IMR-90 (cell line): Measurements from ENCODE around the gene RASSF8. TPM values are rescaled to one million over a fixed set of nuclear protein-coding genes. Genes with fewer than 3 reads are reported as not detected.

Source experiments
- ATAC-seq: fragments of 200-7000 bp; cut with Tn5 transposase; 2 replicates; pipeline ENCODE4 v1.9.1; 2020; ENCODE audit warnings: low read depth, mild to moderate bottlenecking, moderate library complexity
- BruUV-seq: library from RNA; stranded (reverse); fragments of 400-500 nt; replicated peaks from 2 replicates; lab custom pipeline; 2021; lab: Mats Ljungman, UMichigan
- CTCF ChIA-PET: fragments of 300-600 bp; formaldehyde crosslinking; extraction: SDS; loops from one replicate; lab custom pipeline; 2021; ENCODE audit warnings: antibody characterized with exemption; lab: Yijun Ruan, JAX
- POLR2A ChIA-PET: fragments of 300-600 bp; sonication (Branson Sonifier 250); formaldehyde crosslinking; loops from one replicate; lab custom pipeline; 2022; ENCODE audit warnings: antibody characterized with exemption; ENCODE audit not compliant: unreplicated experiment; lab: Charles Lee
- DNase-seq: peaks from one replicate; pipeline ENCODE4 v3.0.0; 2013
- H2AFZ ChIP-seq: replicated peaks from 2 replicates; pipeline ENCODE3; 2013; ENCODE audit warnings: low read length, mild to moderate bottlenecking; ENCODE audit not compliant: poor library complexity
- H2AK5ac ChIP-seq: 2 replicates; pipeline ENCODE4 v1.6.1; 2013; ENCODE audit warnings: low read depth, low read length, inconsistent platforms
- H2AK9ac ChIP-seq: replicated peaks from 2 replicates; pipeline ENCODE3; 2013; ENCODE audit warnings: mild to moderate bottlenecking, low read depth, low read length, moderate library complexity; ENCODE audit not compliant: poor library complexity
- H2BK120ac ChIP-seq: 2 replicates; pipeline ENCODE4 v1.6.1; 2013; ENCODE audit warnings: low read depth, low read length, inconsistent platforms
- H2BK15ac ChIP-seq: 3 replicates; pipeline ENCODE4 v1.6.1; 2013; ENCODE audit warnings: low read depth, low read length, inconsistent platforms
- H2BK20ac ChIP-seq: 2 replicates; pipeline ENCODE4 v1.6.1; 2013; ENCODE audit warnings: low read depth, mild to moderate bottlenecking, inconsistent platforms, low read length, moderate library complexity
- H2BK5ac ChIP-seq: 2 replicates; pipeline ENCODE4 v1.6.1; 2013; ENCODE audit warnings: mild to moderate bottlenecking, low read depth, low read length, inconsistent platforms; ENCODE audit not compliant: poor library complexity, severe bottlenecking
- H3K14ac ChIP-seq: replicated peaks from 2 replicates; pipeline ENCODE4 v1.6.1; 2013; ENCODE audit warnings: low read depth, low read length, inconsistent platforms
- H3K18ac ChIP-seq: 2 replicates; pipeline ENCODE4 v1.6.1; 2013; ENCODE audit warnings: low read depth, low read length, control low read depth
- H3K23ac ChIP-seq: 2 replicates; pipeline ENCODE4 v1.6.1; 2013; ENCODE audit warnings: low read depth, low read length, inconsistent platforms
- H3K27ac ChIP-seq: 2 replicates; pipeline ENCODE4 v1.5.1; 2013; ENCODE audit warnings: mild to moderate bottlenecking, control low read depth, low read length; ENCODE audit not compliant: insufficient read depth
- H3K27me3 ChIP-seq: 2 replicates; pipeline ENCODE4 v1.6.1; 2013; ENCODE audit warnings: low read length; ENCODE audit not compliant: control insufficient read depth, insufficient read depth
- H3K36me3 ChIP-seq: 2 replicates; pipeline ENCODE4 v1.6.1; 2013; ENCODE audit warnings: low read length, mixed read lengths; ENCODE audit not compliant: control insufficient read depth, insufficient read depth
- H3K4ac ChIP-seq: 2 replicates; pipeline ENCODE4 v1.6.1; 2013; ENCODE audit warnings: low read depth, low read length, inconsistent platforms
- H3K4me1 ChIP-seq: 2 replicates; pipeline ENCODE4 v1.6.1; 2013; ENCODE audit warnings: low read length, mixed read lengths; ENCODE audit not compliant: control insufficient read depth, insufficient read depth
- H3K4me2 ChIP-seq: 2 replicates; pipeline ENCODE4 v1.6.1; 2013; ENCODE audit warnings: low read depth, mild to moderate bottlenecking, control low read depth, low read length, moderate library complexity
- H3K4me3 ChIP-seq: 2 replicates; pipeline ENCODE4 v1.5.1; 2013; ENCODE audit warnings: low read depth, mild to moderate bottlenecking, control low read depth, low read length, moderate library complexity; ENCODE audit not compliant: insufficient read depth
- H3K56ac ChIP-seq: 2 replicates; pipeline ENCODE4 v1.6.1; 2013; ENCODE audit warnings: low read length, inconsistent platforms; ENCODE audit not compliant: insufficient read depth; ENCODE audit errors: extremely low read depth
- H3K79me1 ChIP-seq, 2 experiments: 2 replicates each; pipeline ENCODE4 v1.6.1; 2013; ENCODE audit warnings: low read length in 2 of 2, inconsistent platforms in 1 of 2, low read depth in 1 of 2
- H3K9ac ChIP-seq: 2 replicates; pipeline ENCODE4 v1.6.1; 2013; ENCODE audit warnings: low read depth, low read length, control low read depth
- H3K9me1 ChIP-seq: 2 replicates; pipeline ENCODE4 v1.6.1; 2013; ENCODE audit warnings: low read length, inconsistent platforms; ENCODE audit not compliant: insufficient read depth
- H3K9me3 ChIP-seq: 2 replicates; pipeline ENCODE4 v1.6.1; 2013; ENCODE audit warnings: low read length; ENCODE audit not compliant: control insufficient read depth, insufficient read depth
- H4K20me1 ChIP-seq: 2 replicates; pipeline ENCODE4 v1.6.1; 2013; ENCODE audit warnings: low read length, inconsistent platforms; ENCODE audit not compliant: insufficient read depth
- H4K5ac ChIP-seq: 2 replicates; pipeline ENCODE4 v1.6.1; 2013; ENCODE audit warnings: mild to moderate bottlenecking, low read depth, low read length, control low read depth
- H4K8ac ChIP-seq, 2 experiments: 2 replicates each; pipeline ENCODE4 v1.6.1; 2013; ENCODE audit warnings: low read depth in 2 of 2, low read length in 2 of 2, control low read depth in 1 of 2, inconsistent platforms in 1 of 2
- H4K91ac ChIP-seq: 2 replicates; pipeline ENCODE4 v1.6.1; 2013; ENCODE audit warnings: low read depth, low read length, inconsistent platforms; ENCODE audit not compliant: insufficient read depth
- BHLHE40 ChIP-seq: fragments of 150-350 bp; IDR thresholded peaks from 2 replicates; pipeline ENCODE4 v1.6.1; 2016; ENCODE audit warnings: mild to moderate bottlenecking, low read depth, low read length
- CEBPB ChIP-seq: IDR thresholded peaks from 2 replicates; pipeline ENCODE4 v1.6.1; 2012; ENCODE audit warnings: low read depth, low read length, improper control_type of control experiment
- CTCF ChIP-seq: conservative IDR thresholded peaks from 2 replicates; pipeline ENCODE4 v1.5.1; 2012; ENCODE audit warnings: mild to moderate bottlenecking, low read depth, low read length, improper control_type of control experiment
- ELK1 ChIP-seq: fragments of 150-350 bp; IDR thresholded peaks from 2 replicates; pipeline ENCODE4 v1.6.1; 2016; ENCODE audit warnings: low read depth, mild to moderate bottlenecking, low read length, moderate library complexity, borderline replicate concordance
- FOS ChIP-seq: fragments of 150-350 bp; IDR thresholded peaks from 2 replicates; pipeline ENCODE4 v1.6.1; 2016; ENCODE audit warnings: low read depth, low read length
- MAFK ChIP-seq: IDR thresholded peaks from 2 replicates; pipeline ENCODE4 v1.6.1; 2012; ENCODE audit warnings: low read depth, low read length, improper control_type of control experiment
- MAZ ChIP-seq: IDR thresholded peaks from 2 replicates; pipeline ENCODE4 v1.6.1; 2012; ENCODE audit warnings: low read depth, mild to moderate bottlenecking, low read length, improper control_type of control experiment, moderate library complexity, borderline replicate concordance
- MXI1 ChIP-seq: IDR thresholded peaks from 2 replicates; pipeline ENCODE4 v1.6.1; 2012; ENCODE audit warnings: low read depth, mild to moderate bottlenecking, low read length, moderate library complexity, borderline replicate concordance
- NFE2L2 ChIP-seq: fragments of 150-350 bp; IDR thresholded peaks from 2 replicates; pipeline ENCODE4 v1.6.1; 2016; ENCODE audit warnings: low read depth, mild to moderate bottlenecking, low read length
- POLR2A ChIP-seq: IDR thresholded peaks from 2 replicates; pipeline ENCODE4 v1.6.1; 2012; ENCODE audit warnings: mild to moderate bottlenecking, low read depth, low read length
- RAD21 ChIP-seq: IDR thresholded peaks from 2 replicates; pipeline ENCODE4 v1.6.1; 2012; ENCODE audit warnings: low read length, improper control_type of control experiment
- RCOR1 ChIP-seq: IDR thresholded peaks from 2 replicates; pipeline ENCODE4 v1.6.1; 2012; ENCODE audit warnings: mild to moderate bottlenecking, low read length, improper control_type of control experiment; ENCODE audit not compliant: insufficient replicate concordance
- RFX5 ChIP-seq: IDR thresholded peaks from 2 replicates; pipeline ENCODE4 v1.8.0; 2012; ENCODE audit warnings: low read depth, mild to moderate bottlenecking, low read length, moderate library complexity
- SMC3 ChIP-seq: fragments of 150-350 bp; IDR thresholded peaks from 2 replicates; pipeline ENCODE4 v1.6.1; 2016; ENCODE audit warnings: low read depth, mild to moderate bottlenecking, antibody characterized with exemption, low read length, moderate library complexity
- USF2 ChIP-seq: fragments of 150-350 bp; IDR thresholded peaks from 2 replicates; pipeline ENCODE4 v1.6.1; 2017; ENCODE audit warnings: mild to moderate bottlenecking, antibody characterized with exemption, low read length, low read depth
- WGBS, 2 experiments: methylation state at CpG; one replicate each; pipeline versions ENCODE4 v1.1.5 to v1.1.7; 2013; ENCODE audit warnings: missing lambda C conversion rate in 2 of 2; ENCODE audit not compliant: insufficient read length in 1 of 2; ENCODE audit errors: extremely low coverage in 2 of 2; 5-methylcytosine and 5-hydroxymethylcytosine counted together
- dilution Hi-C: fragments of 300-500 bp; cut with HindIII; formaldehyde crosslinking; loops from one replicate; pipeline ENCODE4 v1.14.3; 2018; ENCODE audit warnings: low sequenced_read_pairs; ENCODE audit not compliant: unreplicated experiment
- in situ Hi-C: fragments of 300-500 bp; cut with MboI; formaldehyde crosslinking; loops from 3 replicates; pipeline ENCODE4 v1.14.3; 2019; ENCODE audit warnings: low sequenced_read_pairs, inconsistent platforms, mixed read lengths
- intact Hi-C: fragments of 100-400 bp; cut with micrococcal nuclease; formaldehyde crosslinking; loops from 2 replicates; pipeline ENCODE4 v1.10.0; 2022
- polyA plus RNA-seq, 3 experiments: library from polyadenylated mRNA; depleted of rRNA; stranded (reverse); fragments of >200 nt; gene quantifications; 2 replicates each; pipeline ENCODE4 v1.2.3, GENCODE V29; 2012; ENCODE audit warnings: low replicate concordance in 1 of 3
- total RNA-seq: library from RNA; depleted of rRNA; stranded (reverse); fragments of >200 nt; gene quantifications from 2 replicates; pipeline ENCODE4 v1.2.3, GENCODE V29; 2012

RASSF8 gene
- total and polyA plus RNA-seq, 2 of the 4 experiments (the other 2 are of a cell fraction), result 10.8 to 50.5 TPM

GRCh38 chr12:25929142-25929541, 29.3 kb upstream of the RASSF8 start:
- WGBS, 2 experiments, result 100% methylated on average over 1 of the region's 1 CpG; no CpG with 5 or more reads in 1 of the 2 experiments
- no peak overlapping the region for H3K18ac ChIP-seq
- no peak overlapping the region for H2AFZ ChIP-seq
- no peak overlapping the region for H2BK5ac ChIP-seq
- no peaks in the 10 kb centered on the region for H4K20me1 ChIP-seq
- no peak overlapping the region for H3K9ac ChIP-seq
- no peak overlapping the region for H2AK5ac ChIP-seq
- H4K5ac ChIP-seq, result no peak overlapping the region
- no peaks in the 10 kb centered on the region for H3K9me1 ChIP-seq
- H3K14ac ChIP-seq, result no peak overlapping the region
- H4K91ac ChIP-seq, result no peak overlapping the region
- H3K4me3 ChIP-seq, result no peak overlapping the region
- CTCF ChIA-PET, result no interaction called here
- no peaks in the 10 kb centered on the region for H3K4me1 ChIP-seq
- DNase-seq, result no peak
- POLR2A ChIA-PET, result no interaction called here
- H2BK20ac ChIP-seq, result no peak overlapping the region
- no peak for ATAC-seq
- in situ Hi-C loops (no loop called here), intact Hi-C loops (no loop called here), dilution Hi-C loops (no loop called here)
- no peak for TF ChIP-seq MAZ
- TF ChIP-seq RAD21, result no peak
- no peak for TF ChIP-seq SMC3
- no peak for TF ChIP-seq BHLHE40
- TF ChIP-seq MXI1, result no peak
- TF ChIP-seq RFX5, result no peak
- no peak for TF ChIP-seq MAFK
- no peak for TF ChIP-seq CEBPB
- TF ChIP-seq RCOR1, result no peak
- no peak for TF ChIP-seq FOS
- TF ChIP-seq NFE2L2, result no peak
- TF ChIP-seq POLR2A, result no peak
- TF ChIP-seq CTCF, result no peak
- TF ChIP-seq USF2, result no peak
- no peak for TF ChIP-seq ELK1
- no peak overlapping the region for H3K23ac ChIP-seq
- no peak overlapping the region for H4K8ac ChIP-seq
- H2BK120ac ChIP-seq, result no peak overlapping the region
- no peak overlapping the region for H3K4me2 ChIP-seq
- H3K36me3 ChIP-seq, result no peaks in the 10 kb centered on the region
- H3K56ac ChIP-seq, result no peak overlapping the region
- no TSS peak for BruUV-seq
- no peaks in the 10 kb centered on the region for H3K79me1 ChIP-seq
- H3K9me3 ChIP-seq, result no peaks in the 10 kb centered on the region
- no peak overlapping the region for H3K4ac ChIP-seq
- H3K27ac ChIP-seq, result no peak overlapping the region
- H2AK9ac ChIP-seq, result no peak overlapping the region
- H2BK15ac ChIP-seq, result no peak overlapping the region
- no peaks in the 10 kb centered on the region; the same call in 1 of the 2 replicates for H3K27me3 ChIP-seq
